AG09309 (cell line): Measurements from ENCODE around the gene ABCC6.

Experiments used
- DNase-seq: peaks from one replicate; pipeline ENCODE4 v3.0.0-alpha.2; 2010; ENCODE audit warnings: low read depth
- H3K4me3 ChIP-seq: 2 replicates; pipeline ENCODE4 v1.5.1; 2011; ENCODE audit warnings: mild to moderate bottlenecking, low read depth, low read length, moderate library complexity; ENCODE audit not compliant: control insufficient read depth
- TF ChIP-seq, protein P1 (sequence below): IDR thresholded peaks from 2 replicates; pipeline ENCODE4 v1.5.1; 2011; ENCODE audit warnings: mild to moderate bottlenecking, low read depth, low read length, inconsistent platforms; ENCODE audit not compliant: insufficient read depth, control insufficient read depth; ENCODE audit errors: missing control alignments

ABCC6 gene

DNA sequence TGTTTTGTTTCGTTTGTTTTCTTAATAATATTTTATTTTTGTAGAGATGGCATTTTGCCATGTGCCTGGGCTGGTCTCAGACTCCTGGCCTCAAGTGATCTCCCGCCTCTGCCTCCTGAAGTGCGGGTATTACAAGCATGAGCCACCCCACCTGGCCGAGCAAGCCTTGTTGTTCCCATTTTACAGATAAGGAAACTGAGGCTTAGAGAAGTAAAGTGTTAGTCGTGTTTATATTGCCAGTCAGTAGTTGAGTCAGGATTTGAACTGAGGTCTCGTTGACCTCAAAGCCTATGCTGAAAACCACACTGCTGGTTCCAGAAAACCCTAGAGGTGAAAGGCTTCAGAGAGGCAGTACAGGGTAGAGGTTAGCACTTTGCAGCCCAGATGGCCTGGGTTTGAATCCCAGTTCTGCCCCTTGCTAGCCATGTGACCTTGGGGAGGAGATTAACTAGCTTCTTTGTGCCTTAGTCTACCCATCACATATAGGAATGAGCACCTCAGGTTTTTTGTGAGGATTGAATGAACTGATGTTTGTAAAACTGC is 102.0 kb downstream of the ABCC6 start:
- TF ChIP-seq, protein P1, sequence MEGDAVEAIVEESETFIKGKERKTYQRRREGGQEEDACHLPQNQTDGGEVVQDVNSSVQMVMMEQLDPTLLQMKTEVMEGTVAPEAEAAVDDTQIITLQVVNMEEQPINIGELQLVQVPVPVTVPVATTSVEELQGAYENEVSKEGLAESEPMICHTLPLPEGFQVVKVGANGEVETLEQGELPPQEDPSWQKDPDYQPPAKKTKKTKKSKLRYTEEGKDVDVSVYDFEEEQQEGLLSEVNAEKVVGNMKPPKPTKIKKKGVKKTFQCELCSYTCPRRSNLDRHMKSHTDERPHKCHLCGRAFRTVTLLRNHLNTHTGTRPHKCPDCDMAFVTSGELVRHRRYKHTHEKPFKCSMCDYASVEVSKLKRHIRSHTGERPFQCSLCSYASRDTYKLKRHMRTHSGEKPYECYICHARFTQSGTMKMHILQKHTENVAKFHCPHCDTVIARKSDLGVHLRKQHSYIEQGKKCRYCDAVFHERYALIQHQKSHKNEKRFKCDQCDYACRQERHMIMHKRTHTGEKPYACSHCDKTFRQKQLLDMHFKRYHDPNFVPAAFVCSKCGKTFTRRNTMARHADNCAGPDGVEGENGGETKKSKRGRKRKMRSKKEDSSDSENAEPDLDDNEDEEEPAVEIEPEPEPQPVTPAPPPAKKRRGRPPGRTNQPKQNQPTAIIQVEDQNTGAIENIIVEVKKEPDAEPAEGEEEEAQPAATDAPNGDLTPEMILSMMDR = no peak
- no peak overlapping the region for H3K4me3 ChIP-seq
- no peak for DNase-seq

GRCh38 chr16:16120382-16121184 is 102.7 kb downstream of the ABCC6 start:
- no peak for DNase-seq
- TF ChIP-seq, protein P1 = no peak
- H3K4me3 ChIP-seq = no peak overlapping the region

DNA sequence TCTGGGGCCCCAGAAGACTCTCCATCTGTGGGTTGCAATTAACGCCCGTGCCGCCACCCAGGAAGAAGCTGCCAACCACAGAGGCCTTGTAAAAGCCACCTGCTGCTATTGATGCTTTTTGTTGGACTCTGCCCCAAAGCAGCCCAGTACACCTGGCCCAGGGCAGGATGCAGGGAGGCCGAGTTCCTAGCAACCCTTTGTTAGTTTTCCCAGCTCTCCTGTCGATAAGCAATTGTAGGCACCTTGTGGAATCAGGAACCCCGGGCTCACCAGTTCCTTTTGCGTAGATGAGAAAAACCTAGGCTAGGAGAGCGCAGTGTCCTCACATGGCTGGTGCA is 103.3 kb downstream of the ABCC6 start:
- no peak for DNase-seq
- H3K4me3 ChIP-seq = no peak overlapping the region
- TF ChIP-seq, protein P1 = no peak

DNA sequence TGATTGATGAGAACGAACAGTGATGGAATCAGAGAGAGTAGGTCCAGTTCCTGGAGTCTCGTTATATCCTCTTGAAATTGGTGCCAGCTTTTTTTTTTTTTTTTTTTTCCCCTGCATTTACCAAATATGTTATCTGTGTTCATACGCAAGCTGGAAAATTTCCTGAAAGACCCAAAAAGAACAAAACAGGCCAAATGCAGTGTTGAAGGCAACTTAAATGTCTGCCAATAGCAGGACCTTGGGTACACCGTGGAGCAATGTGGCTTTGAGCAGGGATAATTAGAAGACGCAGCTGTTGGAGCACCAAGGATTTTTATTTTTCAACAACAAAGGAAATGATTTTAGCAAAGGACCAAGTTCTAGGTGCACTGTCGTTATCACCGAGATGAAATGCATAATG is 105.0 kb downstream of the ABCC6 start:
- DNase-seq = no peak

GRCh38 chr16:16116841-16117240 is 106.5 kb downstream of the ABCC6 start:
- no peak for DNase-seq
- H3K4me3 ChIP-seq = no peak overlapping the region
- TF ChIP-seq, protein P1 = no peak

More for the DNA sequence above, 105.0 kb downstream of the ABCC6 start:
- TF ChIP-seq, protein P1 = no peak
- no peak overlapping the region for H3K4me3 ChIP-seq

- no peak overlapping the region for H3K4me3 ChIP-seq
- TF ChIP-seq, protein P1 = no peak
- DNase-seq = no peak
Observed at GRCh38 chr16:16113076-16113475, 110.2 kb downstream of the ABCC6 start.
